Muscle of arm (tissue), 12 donors: ENCODE results near the gene WNK1. TPM values are rescaled to one million over a fixed set of nuclear protein-coding genes. Genes with fewer than 3 reads are reported as not detected.
A peak's percentile ranks its signal among the peaks of the same experiment; 100 is the strongest.
"Not testable (repeated sequence)": the region's sequence is repeated elsewhere in the genome, so short reads cannot be mapped to it uniquely, and the experiment has no call there.

Source experiments
- DNase-seq: peaks from one replicate; pipeline ENCODE4 v3.0.0-alpha.2; 2013
- polyA plus RNA-seq, 12 donors: library from polyadenylated mRNA; unstranded; fragments of 120-200 nt; gene quantifications; one replicate each; pipeline ENCODE4 v1.2.1, GENCODE V29; 2013; ENCODE audit not compliant: insufficient read length in 12 of 12

Gene WNK1
- polyA plus RNA-seq, 12 donors, result 48.9 to 126 (median 72.9) TPM; not detected in 1

- DNase-seq, result no peak
Measured at GRCh38 chr12:810671-811415, 58.5 kb downstream of the WNK1 start.

GRCh38 chr12:812950-813349 is 60.6 kb downstream of the WNK1 start:
- no peak for DNase-seq

DNA sequence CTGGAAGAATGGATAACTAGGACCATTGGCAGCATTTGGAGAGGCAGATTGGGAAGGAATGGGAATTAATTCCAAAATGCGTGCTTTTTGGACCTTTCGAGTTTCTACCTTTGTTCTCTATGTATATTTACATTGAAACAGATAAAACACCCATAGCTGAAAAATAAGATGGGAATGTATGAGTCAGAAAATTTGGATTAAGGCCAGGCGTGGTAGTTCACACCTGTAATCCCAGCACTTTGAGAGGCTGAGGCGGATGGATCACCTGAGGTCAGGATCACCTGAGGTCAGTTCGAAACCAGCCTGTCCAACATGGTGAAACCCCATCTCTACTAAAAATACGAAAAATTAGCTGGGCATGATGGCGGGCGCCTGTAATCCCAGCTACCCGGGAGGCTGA is 65.1 kb downstream of the WNK1 start:
- DNase-seq, result not testable (repeated sequence)

DNA sequence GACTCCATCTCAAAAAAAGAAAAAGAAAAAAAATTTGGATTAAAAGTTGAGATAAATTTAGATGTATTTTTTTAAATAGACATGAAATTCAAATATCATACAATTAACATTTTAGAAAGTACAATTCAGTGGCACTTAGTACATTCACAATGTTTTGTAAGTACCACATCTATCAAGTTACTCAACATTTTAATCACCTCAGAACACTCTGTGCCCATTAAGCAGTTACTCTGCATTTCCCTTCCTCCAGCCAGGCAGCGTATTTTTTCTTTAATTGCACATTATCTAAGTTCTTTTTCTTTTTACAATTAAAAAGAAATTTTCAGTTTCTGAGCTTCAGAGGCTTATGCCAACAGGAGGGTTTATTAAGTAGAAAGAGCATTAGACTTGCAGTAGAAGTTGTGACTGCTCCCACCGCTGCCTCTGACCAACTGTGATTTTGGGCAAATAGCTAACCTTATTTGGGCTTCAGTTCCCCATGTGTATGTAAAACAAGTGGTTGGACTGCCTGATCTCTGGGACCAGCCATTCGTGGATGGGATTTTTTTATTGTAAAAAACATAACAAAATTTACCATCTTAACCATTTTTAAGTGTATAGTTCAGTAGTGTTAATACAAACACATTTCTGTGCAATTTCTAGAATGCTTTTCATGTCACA is 65.7 kb downstream of the WNK1 start:
- no peak for DNase-seq

GRCh38 chr12:818733-819132 is 66.4 kb downstream of the WNK1 start:
- DNase-seq, result no peak

- no peak for DNase-seq
Measured at GRCh38 chr12:820336-820735, 68.0 kb downstream of the WNK1 start.

GRCh38 chr12:823028-823698 is 70.8 kb downstream of the WNK1 start:
- DNase-seq, result no peak

GRCh38 chr12:826331-826730 is 74.0 kb downstream of the WNK1 start:
- DNase-seq, result peak; percentile 11

DNA sequence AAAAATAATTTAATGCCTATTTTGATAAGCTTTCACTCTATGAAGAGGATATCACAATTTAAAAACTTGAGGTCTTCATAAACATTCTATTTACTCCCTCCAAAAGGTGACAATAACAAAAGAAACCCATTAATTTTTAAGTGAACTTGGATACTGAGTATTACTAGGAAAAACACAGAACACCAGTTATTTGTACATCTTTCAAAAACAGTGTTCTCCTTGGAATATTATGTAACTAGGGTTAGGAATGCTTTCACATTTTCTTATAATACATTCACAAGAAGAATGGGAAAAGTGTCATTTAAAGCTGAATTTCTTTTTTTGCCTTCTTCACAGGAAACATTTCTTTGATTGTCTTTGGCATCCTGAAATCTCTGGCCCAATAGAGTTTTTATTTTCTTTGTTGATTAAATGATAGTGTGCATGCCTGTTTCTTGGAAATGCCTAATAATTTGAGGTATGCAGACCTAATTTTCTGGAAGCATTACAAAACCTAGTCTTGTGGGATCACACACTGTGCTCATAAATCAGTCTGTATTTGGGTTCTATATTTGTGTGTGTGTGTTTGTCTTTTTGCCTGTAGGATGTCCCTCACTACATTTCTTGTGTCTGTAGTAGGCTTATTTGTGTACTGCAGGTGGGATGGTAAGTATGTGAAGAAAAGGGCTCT is 76.5 kb downstream of the WNK1 start:
- no peak for DNase-seq

DNA sequence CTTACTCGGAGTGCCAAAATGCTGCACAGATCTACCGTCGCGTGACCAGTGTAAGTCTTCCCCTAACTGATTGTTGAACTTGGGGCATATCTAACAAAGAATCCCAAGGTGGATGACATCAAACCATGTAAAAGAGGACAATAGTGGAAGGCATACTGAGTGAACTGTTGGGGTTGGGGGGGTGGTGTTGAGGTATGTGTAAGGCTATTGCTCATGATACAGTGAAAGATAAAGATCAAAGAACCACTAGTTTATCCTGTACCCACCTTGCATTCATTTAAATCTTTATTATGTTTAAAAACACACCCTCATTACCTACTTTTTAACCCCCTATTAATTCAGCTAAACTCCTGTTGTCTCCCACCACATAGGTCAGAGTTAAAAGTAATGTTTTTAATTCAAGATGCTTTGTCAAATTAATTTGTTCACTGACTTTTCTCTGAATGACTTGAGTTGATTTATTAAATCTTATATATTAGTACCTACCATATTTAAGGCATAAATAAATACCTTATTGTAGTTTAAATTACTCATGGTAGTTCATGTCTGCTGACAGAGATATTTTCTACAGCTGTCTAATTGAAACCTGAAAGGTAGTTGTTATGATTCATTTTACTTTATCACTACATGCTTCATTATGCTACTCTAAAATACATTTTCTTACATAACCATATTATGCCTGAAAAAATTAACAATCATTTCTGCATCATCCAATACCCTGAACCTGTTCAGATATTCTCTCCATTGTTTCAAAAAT is 77.9 kb downstream of the WNK1 start:
- no peak for DNase-seq

DNA sequence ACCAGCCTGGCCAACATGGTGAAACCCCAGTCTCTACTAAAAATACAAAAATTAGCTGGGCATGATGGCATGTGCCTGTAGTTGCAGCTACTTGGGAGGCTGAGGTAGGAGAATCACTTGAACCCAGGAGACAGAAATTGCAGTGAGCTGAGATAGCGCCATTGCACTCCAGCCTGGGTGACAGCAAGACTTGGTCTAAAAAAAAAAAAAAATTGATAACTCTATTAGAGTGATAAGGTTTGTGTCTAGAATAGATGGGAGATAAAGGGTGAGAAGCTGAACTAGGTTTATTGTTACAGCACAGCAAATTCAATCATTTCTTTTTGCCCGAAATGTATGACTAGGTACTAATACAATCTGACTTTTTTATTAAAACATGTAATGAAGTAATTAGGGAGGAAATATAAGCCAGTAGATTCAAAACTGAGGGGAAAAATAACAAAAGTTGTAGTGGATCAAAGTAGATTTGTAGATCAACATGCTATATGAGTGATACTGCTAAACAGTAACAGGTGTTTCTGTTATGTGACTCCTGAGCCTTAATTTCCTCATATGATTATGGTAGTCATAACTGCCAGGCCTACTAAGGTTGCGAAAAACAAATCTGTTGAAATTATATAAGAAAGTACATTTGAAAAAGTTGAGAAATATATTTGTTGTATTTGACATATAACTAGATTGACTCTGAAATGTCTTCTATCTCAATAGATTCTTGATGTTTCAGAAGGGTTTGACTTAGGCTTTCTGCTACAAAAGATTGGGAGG is 83.6 kb downstream of the WNK1 start:
- DNase-seq, result no peak

- no peak for DNase-seq
Measured at GRCh38 chr12:836952-837351, 84.6 kb downstream of the WNK1 start.

- DNase-seq, result no peak
Measured at GRCh38 chr12:837548-837947, 85.2 kb downstream of the WNK1 start.

GRCh38 chr12:843609-844008 is 91.2 kb downstream of the WNK1 start:
- DNase-seq, result no peak

DNA sequence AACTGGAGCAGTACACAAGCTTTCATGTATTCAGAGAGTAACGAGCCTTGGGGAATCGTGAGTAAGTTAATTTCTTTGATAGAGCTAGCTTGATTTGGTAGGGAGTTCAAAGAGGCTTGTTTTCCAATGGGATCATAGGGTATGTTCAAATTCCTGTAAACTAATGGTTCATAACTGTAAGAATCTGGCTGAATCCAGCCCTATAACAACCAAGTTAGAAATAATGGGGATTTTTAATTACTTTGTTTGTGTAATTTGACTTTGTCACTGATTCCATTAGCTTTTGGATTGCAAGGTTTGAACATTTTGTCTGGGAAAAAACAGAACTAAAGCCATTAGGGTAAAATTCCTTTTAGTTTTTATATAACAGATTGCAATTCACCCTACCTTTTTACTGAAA is 94.0 kb downstream of the WNK1 start:
- DNase-seq, result no peak

- DNase-seq, result no peak
Measured at GRCh38 chr12:848173-848865, 95.9 kb downstream of the WNK1 start.

GRCh38 chr12:848882-849527 is 96.6 kb downstream of the WNK1 start:
- no peak for DNase-seq

DNA sequence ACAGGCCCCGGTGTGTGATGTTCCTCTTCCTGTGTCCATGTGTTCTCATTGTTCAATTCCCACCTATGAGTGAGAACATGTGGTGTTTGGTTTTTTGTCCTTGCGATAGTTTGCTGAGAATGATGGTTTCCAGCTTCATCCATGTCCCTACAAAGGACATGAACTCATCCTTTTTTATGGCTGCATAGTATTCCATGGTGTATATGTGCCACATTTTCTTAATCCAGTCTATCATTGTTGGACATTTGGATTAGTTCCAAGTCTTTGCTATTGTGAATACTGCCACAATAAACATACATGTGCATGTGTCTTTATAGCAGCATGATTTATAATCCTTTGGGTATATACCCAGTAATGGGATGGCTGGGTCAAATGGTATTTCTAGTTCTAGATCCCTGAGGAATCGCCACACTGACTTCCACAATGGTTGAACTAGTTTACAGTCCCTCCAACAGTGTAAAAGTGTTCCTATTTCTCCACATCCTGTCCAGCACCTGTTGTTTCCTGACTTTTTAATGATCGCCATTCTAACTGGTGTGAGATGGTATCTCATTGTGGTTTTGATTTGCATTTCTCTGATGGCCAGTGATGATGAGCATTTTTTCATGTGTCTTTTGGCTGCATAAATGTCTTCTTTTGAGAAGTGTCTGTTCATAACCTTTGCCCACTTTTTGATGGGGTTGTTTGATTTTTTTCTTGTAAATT is 97.5 kb downstream of the WNK1 start:
- DNase-seq, result not testable (repeated sequence)

DNA sequence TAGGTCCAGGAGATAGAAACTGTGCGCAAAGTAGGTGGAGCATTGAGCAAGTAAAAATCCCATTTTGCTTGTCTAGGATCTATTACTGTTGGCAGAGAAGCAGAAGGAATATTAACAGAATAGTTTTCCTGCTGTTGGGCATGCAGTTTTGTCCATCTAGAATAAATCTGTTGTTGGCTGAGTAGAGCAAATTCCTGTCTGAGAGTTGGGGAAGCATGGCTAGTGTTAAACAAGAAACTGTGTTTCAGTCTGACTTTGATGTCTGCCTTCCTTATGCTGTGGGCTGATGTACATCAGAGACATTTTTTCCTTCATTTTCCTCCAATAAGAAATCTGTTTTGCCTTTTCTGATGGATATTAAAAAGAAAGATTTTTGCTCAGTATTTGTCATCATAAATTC is 99.0 kb downstream of the WNK1 start:
- no peak for DNase-seq
